Mucosa of rectum (tissue), 2 donors: ENCODE data around the gene NEK11.

ENCODE experiments used
- H3K27ac ChIP-seq, 2 donors: one replicate each; pipeline ENCODE4 v1.7.0; 2013; ENCODE audit warnings: inconsistent platforms in 2 of 2, low read depth in 2 of 2, low read length in 2 of 2
- H3K27me3 ChIP-seq, 2 donors: one replicate each; pipeline ENCODE4 v1.7.0; 2013; ENCODE audit warnings: low read length in 2 of 2; ENCODE audit not compliant: control insufficient read depth in 2 of 2, insufficient read depth in 2 of 2
- H3K36me3 ChIP-seq, 2 donors: one replicate each; pipeline ENCODE4 v1.7.0; 2013; ENCODE audit warnings: low read length in 2 of 2; ENCODE audit not compliant: control insufficient read depth in 2 of 2, insufficient read depth in 2 of 2
- H3K4me1 ChIP-seq, 2 donors: one replicate each; pipeline ENCODE4 v1.7.0; 2013; ENCODE audit warnings: low read length in 2 of 2, mild to moderate bottlenecking in 1 of 2; ENCODE audit not compliant: control insufficient read depth in 2 of 2, insufficient read depth in 2 of 2
- H3K4me3 ChIP-seq, 2 donors: one replicate each; pipeline ENCODE4 v1.7.0; 2013; ENCODE audit warnings: low read length in 2 of 2
- H3K9ac ChIP-seq, 2 donors: one replicate each; pipeline ENCODE4 v1.7.0; 2013; ENCODE audit warnings: low read length in 2 of 2, low read depth in 1 of 2, mild to moderate bottlenecking in 1 of 2
- H3K9me3 ChIP-seq, 2 donors: one replicate each; pipeline ENCODE4 v1.7.0; 2013; ENCODE audit warnings: low read length in 2 of 2; ENCODE audit not compliant: control insufficient read depth in 2 of 2
- donor health status: healthy.
- donor health status: Normal muscosa, but diverticular disease.

NEK11 gene

GRCh38 chr3:131233900-131234668, 207.4 kb downstream of the NEK11 start:
- no peak overlapping the region for H3K9ac ChIP-seq
- H3K9me3 ChIP-seq = no peaks in the 10 kb centered on the region
- no peak overlapping the region for H3K4me3 ChIP-seq
- no peaks in the 10 kb centered on the region for H3K27me3 ChIP-seq
- no peaks in the 10 kb centered on the region for H3K36me3 ChIP-seq
- no peak overlapping the region for H3K27ac ChIP-seq
- no peaks in the 10 kb centered on the region for H3K4me1 ChIP-seq

- Histone ChIP-seq H3K27me3 (no peaks in the 10 kb centered on the region), H3K4me3 (no peak overlapping the region), H3K27ac (no peak overlapping the region), H3K4me1 (no peaks in the 10 kb centered on the region), H3K9ac (no peak overlapping the region), H3K9me3 (no peaks in the 10 kb centered on the region), H3K36me3 (no peaks in the 10 kb centered on the region)
Measured at GRCh38 chr3:131236421-131236820, 209.7 kb downstream of the NEK11 start.

GRCh38 chr3:131238496-131238895, 211.8 kb downstream of the NEK11 start:
- Histone ChIP-seq H3K27ac (no peak overlapping the region), H3K9me3 (no peaks in the 10 kb centered on the region)

DNA sequence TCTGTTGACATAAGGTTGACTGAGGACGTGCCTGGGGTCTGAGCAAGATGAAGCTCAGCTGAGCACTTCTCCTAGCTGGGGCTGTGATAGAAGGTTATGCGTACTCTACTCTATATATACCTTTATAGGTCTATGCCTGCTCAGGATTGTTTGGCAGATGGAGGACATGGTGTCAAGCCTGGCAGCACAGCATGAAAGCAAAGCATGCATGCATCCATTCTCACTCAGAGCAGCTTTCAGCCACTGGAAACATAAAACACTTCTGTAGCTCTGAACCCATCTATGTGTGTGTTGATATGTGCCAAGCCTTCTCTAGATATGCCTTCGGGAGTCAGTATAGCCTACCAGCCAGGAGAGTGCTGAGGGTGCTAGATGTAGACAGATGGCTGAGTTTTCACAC, 212.6 kb downstream of the NEK11 start:
- Histone ChIP-seq H3K27me3 (no peaks in the 10 kb centered on the region), H3K36me3 (no peaks in the 10 kb centered on the region), H3K4me1 (no peaks in the 10 kb centered on the region), H3K9ac (no peak overlapping the region), H3K4me3 (no peak overlapping the region), H3K9me3 (no peaks in the 10 kb centered on the region), H3K27ac (no peak overlapping the region)

More at GRCh38 chr3:131238496-131238895, 211.8 kb downstream of the NEK11 start:
- no peak overlapping the region for H3K4me3 ChIP-seq
- no peaks in the 10 kb centered on the region for H3K4me1 ChIP-seq
- H3K36me3 ChIP-seq = no peaks in the 10 kb centered on the region
- H3K9ac ChIP-seq = no peak overlapping the region
- H3K27me3 ChIP-seq = no peaks in the 10 kb centered on the region

GRCh38 chr3:131242201-131242600, 215.5 kb downstream of the NEK11 start:
- Histone ChIP-seq H3K27me3 (no peaks in the 10 kb centered on the region), H3K9me3 (no peaks in the 10 kb centered on the region)

GRCh38 chr3:131250466-131250865, 223.8 kb downstream of the NEK11 start:
- Histone ChIP-seq H3K27me3 (no peaks in the 10 kb centered on the region), H3K36me3 (no peaks in the 10 kb centered on the region), H3K4me1 (no peaks in the 10 kb centered on the region), H3K4me3 (no peak overlapping the region), H3K9ac (no peak overlapping the region), H3K9me3 (no peaks in the 10 kb centered on the region), H3K27ac (no peak overlapping the region)

More at GRCh38 chr3:131242201-131242600, 215.5 kb downstream of the NEK11 start:
- Histone ChIP-seq H3K27ac (no peak overlapping the region), H3K4me1 (no peaks in the 10 kb centered on the region), H3K9ac (no peak overlapping the region), H3K36me3 (no peaks in the 10 kb centered on the region), H3K4me3 (no peak overlapping the region)

DNA sequence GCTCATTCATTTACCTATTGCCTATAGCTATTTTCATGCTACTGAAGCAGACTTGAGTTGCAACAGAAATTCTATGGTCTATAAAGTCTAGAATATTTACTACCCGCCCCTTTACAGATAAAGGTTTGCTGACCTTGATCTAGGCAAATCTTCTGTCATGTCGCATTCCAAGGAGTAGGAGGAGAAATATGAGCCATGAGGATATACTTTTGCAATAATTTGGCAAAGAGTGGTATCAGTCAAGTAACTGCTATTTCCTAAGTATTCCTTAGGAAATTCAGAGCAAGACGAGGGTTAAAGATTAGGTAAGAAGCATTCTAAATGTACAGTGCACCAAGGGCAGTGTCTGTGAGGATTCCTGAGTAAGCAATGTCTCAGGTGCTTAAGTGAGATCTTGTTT, 233.8 kb downstream of the NEK11 start:
- no peak overlapping the region for H3K4me3 ChIP-seq
- no peak overlapping the region for H3K27ac ChIP-seq
- H3K27me3 ChIP-seq = no peaks in the 10 kb centered on the region
- no peaks in the 10 kb centered on the region for H3K4me1 ChIP-seq
- no peaks in the 10 kb centered on the region for H3K36me3 ChIP-seq
- H3K9me3 ChIP-seq = no peaks in the 10 kb centered on the region
- no peak overlapping the region for H3K9ac ChIP-seq

- H3K27ac ChIP-seq = no peak overlapping the region
- no peaks in the 10 kb centered on the region for H3K4me1 ChIP-seq
- H3K4me3 ChIP-seq = no peak overlapping the region
- H3K9me3 ChIP-seq = no peaks in the 10 kb centered on the region
- no peak overlapping the region for H3K9ac ChIP-seq
- H3K36me3 ChIP-seq = no peaks in the 10 kb centered on the region
- no peaks in the 10 kb centered on the region for H3K27me3 ChIP-seq
Measured at GRCh38 chr3:131261104-131261503, 234.4 kb downstream of the NEK11 start.

DNA sequence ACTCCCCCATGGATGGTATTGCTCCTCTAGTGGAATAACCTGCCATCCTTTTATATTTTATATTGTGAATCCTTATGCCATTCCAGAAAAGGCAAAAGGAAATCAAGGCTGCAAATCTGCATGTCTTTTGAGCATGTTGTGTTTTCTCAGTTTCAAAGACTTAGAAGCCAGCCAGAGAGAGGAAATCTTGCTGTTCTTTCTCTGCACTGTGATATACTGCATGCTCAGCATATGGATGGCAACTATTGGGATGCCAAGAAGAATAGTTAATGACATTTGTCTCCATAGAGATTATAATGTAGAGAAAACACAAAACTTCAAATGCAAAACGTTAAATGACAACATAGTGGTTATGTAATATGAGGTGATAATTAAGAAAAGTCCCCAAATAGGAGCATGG, 248.9 kb downstream of the NEK11 start:
- Histone ChIP-seq H3K4me1 (no peaks in the 10 kb centered on the region), H3K36me3 (no peaks in the 10 kb centered on the region), H3K4me3 (no peak overlapping the region), H3K9me3 (no peaks in the 10 kb centered on the region), H3K9ac (no peak overlapping the region), H3K27me3 (no peaks in the 10 kb centered on the region), H3K27ac (no peak overlapping the region)

GRCh38 chr3:131277836-131278497, 251.3 kb downstream of the NEK11 start:
- Histone ChIP-seq H3K9ac (no peak overlapping the region), H3K4me3 (no peak overlapping the region), H3K9me3 (no peaks in the 10 kb centered on the region), H3K4me1 (no peaks in the 10 kb centered on the region), H3K27me3 (no peaks in the 10 kb centered on the region), H3K27ac (no peak overlapping the region), H3K36me3 (no peaks in the 10 kb centered on the region)
